ENCODE results near the gene RAB44.

DNA sequence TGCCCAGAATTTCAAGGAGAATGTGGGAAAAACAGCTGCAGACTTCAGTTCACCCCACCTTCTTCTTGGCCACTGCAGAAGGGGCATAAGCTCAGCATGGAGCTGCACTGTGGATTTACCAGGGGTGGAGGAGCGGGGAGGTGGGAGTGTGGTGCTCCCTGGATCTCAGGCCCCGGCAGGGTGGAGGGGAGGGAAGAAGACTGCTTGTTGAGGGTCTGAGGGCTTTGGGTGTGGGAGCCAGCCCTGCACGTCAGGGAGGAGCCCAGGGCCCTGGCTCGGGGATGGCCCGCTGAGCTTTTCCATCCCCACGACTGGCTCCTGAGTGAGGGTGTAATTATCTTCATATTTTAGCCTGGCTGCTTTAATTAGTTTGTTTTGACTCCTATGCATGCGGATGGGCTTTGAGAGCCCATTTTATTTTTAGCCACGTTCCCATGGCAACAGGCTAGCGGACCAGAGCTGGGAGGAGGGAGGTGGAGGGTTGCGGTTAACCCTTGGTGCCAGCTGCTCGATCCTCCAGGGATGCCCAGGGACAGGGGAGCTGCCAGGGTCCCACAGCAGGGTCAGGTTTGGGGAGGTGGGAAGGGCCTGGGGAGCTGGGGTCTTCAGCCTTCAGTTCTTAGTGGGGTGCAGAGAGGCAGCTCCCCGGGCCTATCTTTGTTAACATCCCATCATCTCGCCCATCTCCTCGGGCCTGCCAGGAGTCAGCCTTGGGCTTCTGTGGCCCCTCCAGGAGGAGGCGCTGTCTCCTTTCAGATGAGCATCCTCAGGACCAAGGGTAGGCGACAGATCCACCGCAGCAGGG is 68.2 kb downstream of the RAB44 start:
- TF ChIP-seq, protein P1, sequence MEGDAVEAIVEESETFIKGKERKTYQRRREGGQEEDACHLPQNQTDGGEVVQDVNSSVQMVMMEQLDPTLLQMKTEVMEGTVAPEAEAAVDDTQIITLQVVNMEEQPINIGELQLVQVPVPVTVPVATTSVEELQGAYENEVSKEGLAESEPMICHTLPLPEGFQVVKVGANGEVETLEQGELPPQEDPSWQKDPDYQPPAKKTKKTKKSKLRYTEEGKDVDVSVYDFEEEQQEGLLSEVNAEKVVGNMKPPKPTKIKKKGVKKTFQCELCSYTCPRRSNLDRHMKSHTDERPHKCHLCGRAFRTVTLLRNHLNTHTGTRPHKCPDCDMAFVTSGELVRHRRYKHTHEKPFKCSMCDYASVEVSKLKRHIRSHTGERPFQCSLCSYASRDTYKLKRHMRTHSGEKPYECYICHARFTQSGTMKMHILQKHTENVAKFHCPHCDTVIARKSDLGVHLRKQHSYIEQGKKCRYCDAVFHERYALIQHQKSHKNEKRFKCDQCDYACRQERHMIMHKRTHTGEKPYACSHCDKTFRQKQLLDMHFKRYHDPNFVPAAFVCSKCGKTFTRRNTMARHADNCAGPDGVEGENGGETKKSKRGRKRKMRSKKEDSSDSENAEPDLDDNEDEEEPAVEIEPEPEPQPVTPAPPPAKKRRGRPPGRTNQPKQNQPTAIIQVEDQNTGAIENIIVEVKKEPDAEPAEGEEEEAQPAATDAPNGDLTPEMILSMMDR (IDR thresholded peaks at IDR 0.05): peak; percentile 95
- TF ChIP-seq SIN3A (IDR thresholded peaks at IDR 0.05; ENCODE audit: borderline replicate concordance, insufficient read depth, low read depth, low read length) (no peak), POLR2AphosphoS5 (IDR thresholded peaks at IDR 0.05; ENCODE audit: low read depth, low read length) (no peak), REST (IDR thresholded peaks at IDR 0.05; ENCODE audit: insufficient read depth in 1 of 2, low read depth in 2 of 2, low read length in 1 of 2) (no peak)
